ENCODE data around the gene LRRFIP2.
"Not testable (repeated sequence)": the region's sequence is repeated elsewhere in the genome, so short reads cannot be mapped to it uniquely, and the experiment has no call there.

Gene LRRFIP2

DNA sequence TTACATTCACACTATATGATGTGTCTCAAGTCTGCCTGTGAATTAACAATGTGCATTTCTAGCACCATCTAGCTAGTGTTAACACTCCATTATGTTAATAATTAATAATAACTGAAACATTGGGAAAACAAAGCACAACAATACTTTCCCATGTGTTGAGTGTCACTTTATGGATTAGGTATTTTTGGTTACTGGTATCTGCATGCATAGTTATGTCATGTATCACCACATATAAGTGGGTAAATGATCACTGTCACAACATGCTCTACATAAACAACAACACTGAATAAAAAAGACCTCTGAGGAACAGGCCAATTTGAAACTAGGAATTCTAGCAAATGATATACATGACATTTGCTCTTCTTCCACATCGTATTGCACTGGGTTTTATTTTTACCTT, 106.4 kb downstream of the LRRFIP2 start:
- DNase-seq (ENCODE audit: low read depth, low spot score): no peak

DNA sequence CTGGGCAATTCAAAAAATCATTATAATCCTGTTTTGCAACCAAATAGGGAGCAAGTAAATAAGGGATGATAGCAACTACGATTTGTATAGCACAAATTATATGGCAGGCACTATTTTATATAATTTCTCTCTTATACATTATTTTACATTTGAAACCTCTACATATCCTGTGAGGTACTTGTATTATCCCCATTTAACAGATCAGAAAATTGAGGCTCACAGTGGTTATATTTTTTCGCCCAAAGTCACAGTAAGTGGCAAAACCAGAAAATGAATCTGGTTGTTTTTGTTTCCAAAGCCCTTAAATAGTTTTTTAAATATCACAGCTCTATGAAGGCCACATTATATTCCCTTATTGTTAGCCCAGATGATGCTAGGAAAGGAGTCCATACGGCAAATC, 106.8 kb downstream of the LRRFIP2 start:
- no peak for DNase-seq (ENCODE audit: low read depth, low spot score)

DNA sequence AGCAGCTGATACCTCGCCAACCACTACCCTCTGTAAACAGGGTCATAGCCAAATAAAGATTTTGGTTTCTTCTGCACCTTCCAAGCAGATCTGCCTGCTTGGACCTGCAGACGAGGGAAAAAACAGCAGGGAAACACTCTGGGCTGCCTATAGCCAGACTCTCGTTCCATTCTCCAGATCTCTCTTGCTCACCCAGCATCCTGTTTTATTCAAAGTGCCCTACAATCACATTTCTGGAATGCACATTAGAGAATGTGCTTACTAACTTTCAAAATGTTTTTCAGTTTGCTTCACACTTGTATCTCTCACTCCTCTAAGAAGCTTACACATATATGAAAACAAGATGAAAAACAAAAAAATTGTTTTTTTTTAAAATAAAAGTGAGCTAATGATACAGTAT, 109.6 kb downstream of the LRRFIP2 start:
- no peak for DNase-seq (ENCODE audit: low read depth, low spot score)

- no peak for DNase-seq (ENCODE audit: low read depth, low spot score)
Measured at GRCh38 chr3:37058117-37058516, 116.3 kb downstream of the LRRFIP2 start.

DNA sequence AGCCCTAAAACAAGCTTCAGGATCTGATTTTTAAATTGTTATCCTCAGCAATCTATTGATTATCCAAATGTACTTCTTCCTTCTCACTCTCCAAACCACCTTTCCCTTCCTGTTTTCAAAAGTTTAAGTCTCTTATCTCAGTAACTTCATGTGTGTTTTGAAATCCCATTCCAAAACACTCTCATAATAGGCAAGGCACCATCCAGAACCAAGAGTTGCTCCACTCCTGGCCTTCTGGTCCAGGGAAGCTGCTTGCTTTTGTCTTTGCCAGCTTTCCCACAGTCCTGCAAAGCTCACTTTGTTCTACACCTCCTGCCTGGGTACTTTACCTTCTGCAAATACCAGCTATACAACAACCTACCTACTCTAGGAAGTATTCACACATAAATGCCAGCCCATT, 117.6 kb downstream of the LRRFIP2 start:
- DNase-seq (ENCODE audit: low read depth, low spot score): no peak

- DNase-seq (ENCODE audit: low read depth, low spot score): not testable (repeated sequence)
Measured at GRCh38 chr3:37055077-37055476, 119.3 kb downstream of the LRRFIP2 start.

DNA sequence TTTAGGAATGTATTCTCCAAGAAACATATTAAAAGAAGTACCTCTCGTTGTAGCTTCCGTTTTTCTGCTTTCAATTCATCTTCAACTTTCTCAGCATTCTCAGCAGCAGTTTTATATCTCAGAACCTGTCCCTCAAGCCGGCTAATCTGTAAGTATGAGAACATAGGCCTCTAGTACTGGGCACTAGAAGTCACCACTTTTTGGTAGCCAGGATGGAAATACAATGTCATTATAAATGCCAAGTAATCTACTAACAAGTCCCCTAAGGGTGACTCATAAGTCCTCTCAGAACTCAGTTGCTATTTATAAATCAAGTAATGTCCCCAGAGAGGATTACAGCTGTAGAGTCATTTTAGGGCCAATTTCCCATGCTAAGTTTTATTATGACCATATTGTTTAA, 120.0 kb downstream of the LRRFIP2 start:
- no peak for DNase-seq (ENCODE audit: low read depth, low spot score)

GRCh38 chr3:37053753-37054152, 120.6 kb downstream of the LRRFIP2 start:
- no peak for DNase-seq (ENCODE audit: low read depth, low spot score)

DNA sequence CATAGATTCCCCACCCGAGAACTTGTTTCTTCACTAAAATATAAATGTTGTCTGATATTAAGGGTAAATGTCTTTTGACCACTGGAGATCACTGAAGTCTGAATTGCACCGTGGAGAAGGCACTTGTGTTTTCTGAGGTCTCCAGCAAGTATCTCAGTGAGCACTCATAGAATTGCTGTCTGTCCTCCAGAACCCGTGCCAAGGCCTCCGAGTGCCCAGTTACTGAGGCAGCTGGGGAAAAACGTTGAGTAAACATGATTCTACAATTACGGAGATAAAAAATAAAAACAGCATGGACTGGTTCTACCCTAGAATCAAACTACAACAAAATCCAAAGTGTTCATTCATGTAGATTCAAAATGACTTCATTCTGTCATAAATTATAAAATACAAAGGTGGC, 121.0 kb downstream of the LRRFIP2 start:
- DNase-seq (ENCODE audit: low read depth, low spot score): no peak

- DNase-seq (ENCODE audit: low read depth, low spot score): no peak
Measured at GRCh38 chr3:37052860-37053259, 121.5 kb downstream of the LRRFIP2 start.

DNA sequence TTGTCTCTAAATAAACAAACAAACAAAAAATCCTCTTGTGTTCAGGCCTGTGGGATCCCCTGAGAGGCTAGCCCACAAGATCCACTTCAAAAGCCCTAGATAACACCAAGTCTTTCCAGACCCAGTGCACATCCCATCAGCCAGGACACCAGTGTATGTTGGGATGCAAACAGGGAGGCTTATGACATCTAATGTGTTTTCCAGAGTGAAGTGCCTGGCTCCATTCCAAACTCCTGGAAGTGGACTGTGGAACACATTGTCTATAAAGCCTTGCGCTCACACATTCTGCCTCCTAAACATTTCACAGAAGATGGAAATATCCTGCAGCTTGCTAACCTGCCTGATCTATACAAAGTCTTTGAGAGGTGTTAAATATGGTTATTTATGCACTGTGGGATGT, 124.1 kb downstream of the LRRFIP2 start:
- peak; percentile 6 for DNase-seq (ENCODE audit: low read depth, low spot score)

DNA sequence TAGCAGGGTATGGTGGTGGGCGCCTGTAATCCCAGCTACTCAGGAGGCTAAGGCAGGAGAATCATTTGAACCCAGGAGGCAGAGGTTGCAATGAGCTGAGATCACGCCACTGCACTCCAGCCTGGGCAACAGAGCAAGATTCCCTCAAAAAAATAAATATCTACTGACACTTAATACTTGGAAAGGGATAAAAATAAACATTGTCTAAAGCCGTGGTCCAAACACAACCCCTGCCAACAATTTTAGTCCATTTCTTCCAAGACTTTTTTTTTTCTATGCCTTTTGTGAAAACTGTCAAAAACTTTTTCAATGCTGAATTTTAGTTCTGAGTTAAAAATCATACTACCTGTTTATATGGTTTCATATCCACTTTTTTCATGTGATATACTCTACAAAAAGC, 131.7 kb downstream of the LRRFIP2 start:
- not testable (repeated sequence) for DNase-seq (ENCODE audit: low read depth, low spot score)

- DNase-seq (ENCODE audit: low read depth, low spot score): no peak
Measured at GRCh38 chr3:37041546-37042195, 132.7 kb downstream of the LRRFIP2 start.

- DNase-seq (ENCODE audit: low read depth, low spot score): no peak
Measured at GRCh38 chr3:37040231-37040630, 134.2 kb downstream of the LRRFIP2 start.

GRCh38 chr3:37039161-37039846, 135.1 kb downstream of the LRRFIP2 start:
- no peak for DNase-seq (ENCODE audit: low read depth, low spot score)

- DNase-seq (ENCODE audit: low read depth, low spot score): no peak
Measured at GRCh38 chr3:37037352-37037751, 137.0 kb downstream of the LRRFIP2 start.

GRCh38 chr3:37032961-37033360, 141.4 kb downstream of the LRRFIP2 start:
- no peak for DNase-seq (ENCODE audit: low read depth, low spot score)

DNA sequence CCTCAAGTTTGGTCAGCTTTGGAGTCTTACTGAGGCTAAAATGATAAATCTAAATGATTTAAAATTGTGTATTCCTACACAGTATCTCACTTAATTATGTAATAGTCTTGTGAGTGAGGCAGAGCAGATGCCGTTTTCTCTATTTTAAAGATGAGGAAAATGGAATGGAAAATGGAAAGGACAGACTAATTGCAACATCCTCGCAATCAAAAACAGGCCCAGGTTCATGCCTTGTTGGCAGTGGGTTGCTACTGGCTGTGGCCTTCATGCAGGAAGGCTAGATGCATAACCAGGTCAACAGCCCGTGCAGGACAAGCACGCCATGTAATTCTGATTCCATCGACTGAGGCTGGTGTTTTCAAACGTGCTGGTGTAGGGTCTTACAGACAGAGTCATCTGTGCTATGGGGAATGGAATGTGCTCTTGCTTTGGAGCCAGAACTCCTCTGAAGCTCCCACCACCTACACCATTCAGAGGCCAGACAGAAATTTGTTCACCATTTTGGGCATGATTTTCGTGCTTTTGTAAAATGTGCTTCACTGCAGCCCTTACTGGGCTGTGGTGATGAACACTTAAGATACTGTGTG, 143.2 kb downstream of the LRRFIP2 start:
- DNase-seq (ENCODE audit: low read depth, low spot score): no peak

DNA sequence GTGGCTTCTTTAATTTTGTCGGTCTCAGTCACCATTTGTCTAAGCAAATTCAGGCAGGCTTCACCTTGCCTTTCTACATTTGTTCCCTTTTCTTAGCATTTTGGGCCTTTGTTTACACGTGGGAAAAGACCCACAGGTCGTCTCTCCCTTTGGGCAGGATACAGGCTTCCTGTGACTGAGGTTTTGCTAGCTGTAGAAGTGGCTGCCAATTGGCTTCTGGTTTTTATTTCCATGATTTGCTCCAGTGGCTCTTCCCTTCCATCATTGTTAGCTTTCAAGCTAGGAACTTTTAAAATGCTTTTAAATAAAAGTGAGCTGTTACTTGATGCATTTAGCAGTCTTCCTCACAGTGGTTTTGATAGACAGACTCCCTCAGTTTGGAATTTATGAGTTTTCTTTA, 143.8 kb downstream of the LRRFIP2 start:
- no peak for DNase-seq (ENCODE audit: low read depth, low spot score)

- DNase-seq (ENCODE audit: low read depth, low spot score): no peak
Measured at GRCh38 chr3:37029516-37030163, 144.7 kb downstream of the LRRFIP2 start.

DNA sequence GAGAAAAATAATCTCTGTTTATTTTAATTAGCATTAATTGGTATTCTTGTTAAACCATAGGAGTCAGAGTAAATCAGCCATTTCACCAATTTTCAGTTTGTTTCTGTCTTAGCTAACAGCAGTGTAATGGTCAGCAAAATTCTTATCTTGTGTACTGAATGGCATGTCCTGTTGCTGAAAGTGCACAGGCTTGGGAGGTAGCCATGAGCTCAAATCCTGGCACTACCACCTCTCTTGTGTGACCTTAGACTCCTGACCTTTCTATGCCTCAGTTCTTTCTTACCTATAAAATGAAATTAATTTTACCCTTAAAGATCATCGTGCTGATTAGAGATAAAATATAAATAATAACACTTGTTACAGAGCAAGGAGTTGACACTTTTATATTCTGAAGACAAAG, 145.3 kb downstream of the LRRFIP2 start:
- DNase-seq (ENCODE audit: low read depth, low spot score): no peak

- no peak for DNase-seq (ENCODE audit: low read depth, low spot score)
Measured at GRCh38 chr3:37028329-37028728, 146.1 kb downstream of the LRRFIP2 start.

GRCh38 chr3:37026851-37027250, 147.5 kb downstream of the LRRFIP2 start:
- no peak for DNase-seq (ENCODE audit: low read depth, low spot score)
